Measurements from ENCODE around the gene ISL2. TPM values are rescaled to one million over a fixed set of nuclear protein-coding genes. Genes with fewer than 3 reads are reported as not detected.

ISL2 gene
- total and polyA plus RNA-seq, 9 of the 15 experiments (the other 6 are each of a cell fraction or from before 2014, with no cell fraction given), result 0.15 to 23.7 (median 4.0) TPM

DNA sequence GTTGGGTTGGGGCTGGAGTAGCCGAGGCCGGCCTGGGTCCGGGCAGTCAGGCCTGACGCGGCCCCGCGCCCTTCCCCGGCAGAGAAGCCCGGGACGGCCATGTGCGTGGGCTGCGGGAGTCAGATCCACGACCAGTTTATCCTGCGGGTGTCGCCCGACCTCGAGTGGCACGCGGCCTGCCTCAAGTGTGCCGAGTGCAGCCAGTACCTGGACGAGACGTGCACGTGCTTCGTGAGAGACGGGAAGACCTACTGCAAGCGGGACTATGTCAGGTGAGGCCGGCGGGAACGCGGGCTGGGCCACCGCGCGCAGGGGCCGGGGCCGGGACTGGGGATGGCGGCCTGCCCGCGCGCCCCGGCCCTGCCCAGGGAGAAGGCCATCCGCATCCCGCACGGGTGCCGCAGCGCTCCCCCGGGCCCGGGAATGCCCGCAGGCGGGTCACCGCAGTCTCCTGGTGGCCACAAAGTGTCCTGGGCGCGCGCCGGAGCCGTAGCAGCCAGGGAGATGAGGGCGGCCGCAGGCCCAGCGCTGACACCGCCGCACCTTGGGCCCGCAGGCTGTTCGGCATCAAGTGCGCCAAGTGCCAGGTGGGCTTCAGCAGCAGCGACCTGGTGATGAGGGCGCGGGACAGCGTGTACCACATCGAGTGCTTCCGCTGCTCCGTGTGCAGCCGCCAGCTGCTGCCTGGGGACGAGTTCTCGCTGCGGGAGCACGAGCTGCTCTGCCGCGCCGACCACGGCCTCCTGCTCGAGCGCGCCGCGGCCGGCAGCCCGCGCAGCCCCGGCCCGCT lies 1.3 kb downstream of the ISL2 start (continued):
- TF ChIP-seq SRSF3 (IDR thresholded peaks at IDR 0.05; ENCODE audit: insufficient read depth, low read length), result no peak; the same call in 1 of the 2 replicates
- TF ChIP-seq PML (IDR thresholded peaks at IDR 0.05; ENCODE audit: low read length), result no peak
- no peak for TF ChIP-seq RAD51 (IDR thresholded peaks at IDR 0.05; ENCODE audit: borderline replicate concordance, low read depth)
- no peak for TF ChIP-seq HNRNPK (IDR thresholded peaks at IDR 0.05; ENCODE audit: low read depth, low read length, poor library complexity, severe bottlenecking)
- TF ChIP-seq HCFC1 (IDR thresholded peaks at IDR 0.05; ENCODE audit: low read depth, low read length), result no peak
- TF ChIP-seq ZNF212 (CRISPR knock-in tag; IDR thresholded peaks at IDR 0.05), result no peak
- no peak; the same call in 1 of the 2 replicates for TF ChIP-seq RNF2 (IDR thresholded peaks at IDR 0.05)
- no peak for TF ChIP-seq TAF7 (tag; IDR thresholded peaks at IDR 0.05)
- no peak for TF ChIP-seq MIER1 (IDR thresholded peaks at IDR 0.05; ENCODE audit: low read depth)
- TF ChIP-seq, protein P1, sequence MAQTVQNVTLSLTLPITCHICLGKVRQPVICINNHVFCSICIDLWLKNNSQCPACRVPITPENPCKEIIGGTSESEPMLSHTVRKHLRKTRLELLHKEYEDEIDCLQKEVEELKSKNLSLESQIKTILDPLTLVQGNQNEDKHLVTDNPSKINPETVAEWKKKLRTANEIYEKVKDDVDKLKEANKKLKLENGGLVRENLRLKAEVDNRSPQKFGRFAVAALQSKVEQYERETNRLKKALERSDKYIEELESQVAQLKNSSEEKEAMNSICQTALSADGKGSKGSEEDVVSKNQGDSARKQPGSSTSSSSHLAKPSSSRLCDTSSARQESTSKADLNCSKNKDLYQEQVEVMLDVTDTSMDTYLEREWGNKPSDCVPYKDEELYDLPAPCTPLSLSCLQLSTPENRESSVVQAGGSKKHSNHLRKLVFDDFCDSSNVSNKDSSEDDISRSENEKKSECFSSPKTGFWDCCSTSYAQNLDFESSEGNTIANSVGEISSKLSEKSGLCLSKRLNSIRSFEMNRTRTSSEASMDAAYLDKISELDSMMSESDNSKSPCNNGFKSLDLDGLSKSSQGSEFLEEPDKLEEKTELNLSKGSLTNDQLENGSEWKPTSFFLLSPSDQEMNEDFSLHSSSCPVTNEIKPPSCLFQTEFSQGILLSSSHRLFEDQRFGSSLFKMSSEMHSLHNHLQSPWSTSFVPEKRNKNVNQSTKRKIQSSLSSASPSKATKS (CRISPR knock-in tag; IDR thresholded peaks at IDR 0.05), result no peak
- TF ChIP-seq, protein P2, sequence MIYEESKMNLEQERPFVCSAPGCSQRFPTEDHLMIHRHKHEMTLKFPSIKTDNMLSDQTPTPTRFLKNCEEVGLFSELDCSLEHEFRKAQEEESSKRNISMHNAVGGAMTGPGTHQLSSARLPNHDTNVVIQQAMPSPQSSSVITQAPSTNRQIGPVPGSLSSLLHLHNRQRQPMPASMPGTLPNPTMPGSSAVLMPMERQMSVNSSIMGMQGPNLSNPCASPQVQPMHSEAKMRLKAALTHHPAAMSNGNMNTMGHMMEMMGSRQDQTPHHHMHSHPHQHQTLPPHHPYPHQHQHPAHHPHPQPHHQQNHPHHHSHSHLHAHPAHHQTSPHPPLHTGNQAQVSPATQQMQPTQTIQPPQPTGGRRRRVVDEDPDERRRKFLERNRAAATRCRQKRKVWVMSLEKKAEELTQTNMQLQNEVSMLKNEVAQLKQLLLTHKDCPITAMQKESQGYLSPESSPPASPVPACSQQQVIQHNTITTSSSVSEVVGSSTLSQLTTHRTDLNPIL (CRISPR knock-in tag; IDR thresholded peaks at IDR 0.05), result no peak
- TF ChIP-seq SIN3A (IDR thresholded peaks at IDR 0.05; ENCODE audit: borderline replicate concordance in 2 of 2, control insufficient read depth in 1 of 2, low read depth in 2 of 2, low read length in 2 of 2), result no peak
- TF ChIP-seq ZNF785 (CRISPR knock-in tag; IDR thresholded peaks at IDR 0.05), result no peak
- no peak for TF ChIP-seq MEIS2 (IDR thresholded peaks at IDR 0.05; ENCODE audit: partially characterized antibody)
- no peak for TF ChIP-seq SNRNP70 (optimal IDR thresholded peaks at IDR 0.05; ENCODE audit: low read depth, low read length)
- no peak for TF ChIP-seq SP2 (IDR thresholded peaks at IDR 0.05; ENCODE audit: extremely low read depth, low read depth, low read length, poor library complexity, severe bottlenecking)
- no peak; a peak in 1 of 4 replicates for TF ChIP-seq MAZ (CRISPR knock-in tag; conservative IDR thresholded peaks at IDR 0.05 in 1 of 2, IDR thresholded peaks at IDR 0.05 in 1 of 2)
- TF ChIP-seq RUNX1 (IDR thresholded peaks at IDR 0.05; ENCODE audit: low read depth), result no peak
- no peak for TF ChIP-seq ZNF444 (CRISPR knock-in tag; IDR thresholded peaks at IDR 0.05)
- TF ChIP-seq CSDE1 (IDR thresholded peaks at IDR 0.05), result no peak
- TF ChIP-seq, protein P3, sequence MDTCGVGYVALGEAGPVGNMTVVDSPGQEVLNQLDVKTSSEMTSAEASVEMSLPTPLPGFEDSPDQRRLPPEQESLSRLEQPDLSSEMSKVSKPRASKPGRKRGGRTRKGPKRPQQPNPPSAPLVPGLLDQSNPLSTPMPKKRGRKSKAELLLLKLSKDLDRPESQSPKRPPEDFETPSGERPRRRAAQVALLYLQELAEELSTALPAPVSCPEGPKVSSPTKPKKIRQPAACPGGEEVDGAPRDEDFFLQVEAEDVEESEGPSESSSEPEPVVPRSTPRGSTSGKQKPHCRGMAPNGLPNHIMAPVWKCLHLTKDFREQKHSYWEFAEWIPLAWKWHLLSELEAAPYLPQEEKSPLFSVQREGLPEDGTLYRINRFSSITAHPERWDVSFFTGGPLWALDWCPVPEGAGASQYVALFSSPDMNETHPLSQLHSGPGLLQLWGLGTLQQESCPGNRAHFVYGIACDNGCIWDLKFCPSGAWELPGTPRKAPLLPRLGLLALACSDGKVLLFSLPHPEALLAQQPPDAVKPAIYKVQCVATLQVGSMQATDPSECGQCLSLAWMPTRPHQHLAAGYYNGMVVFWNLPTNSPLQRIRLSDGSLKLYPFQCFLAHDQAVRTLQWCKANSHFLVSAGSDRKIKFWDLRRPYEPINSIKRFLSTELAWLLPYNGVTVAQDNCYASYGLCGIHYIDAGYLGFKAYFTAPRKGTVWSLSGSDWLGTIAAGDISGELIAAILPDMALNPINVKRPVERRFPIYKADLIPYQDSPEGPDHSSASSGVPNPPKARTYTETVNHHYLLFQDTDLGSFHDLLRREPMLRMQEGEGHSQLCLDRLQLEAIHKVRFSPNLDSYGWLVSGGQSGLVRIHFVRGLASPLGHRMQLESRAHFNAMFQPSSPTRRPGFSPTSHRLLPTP (IDR thresholded peaks at IDR 0.05; ENCODE audit: borderline replicate concordance, extremely low read depth, insufficient read length), result no peak
